Measurements from ENCODE around the gene SRP14.

The SRP14 gene

DNA sequence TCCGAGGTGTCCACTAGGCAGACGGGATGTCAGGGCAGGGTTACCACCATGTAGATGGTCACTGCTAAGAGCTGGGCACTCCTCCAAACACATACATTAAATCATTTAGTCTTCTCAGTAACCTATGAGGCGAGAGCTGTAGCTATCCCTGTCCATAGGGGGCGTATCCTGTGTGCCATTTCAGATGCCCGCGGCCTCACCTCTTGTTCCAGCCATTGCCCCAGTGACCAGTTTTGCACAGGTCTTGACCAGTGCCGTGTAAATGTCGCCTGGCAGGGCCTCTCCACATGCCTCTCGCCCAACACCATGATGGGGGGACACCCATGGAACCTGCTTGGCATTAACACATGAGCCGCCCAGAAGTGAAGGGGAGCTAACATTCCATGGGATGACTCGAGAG lies 20.8 kb upstream of the SRP14 start:
- TF ChIP-seq, protein P1, sequence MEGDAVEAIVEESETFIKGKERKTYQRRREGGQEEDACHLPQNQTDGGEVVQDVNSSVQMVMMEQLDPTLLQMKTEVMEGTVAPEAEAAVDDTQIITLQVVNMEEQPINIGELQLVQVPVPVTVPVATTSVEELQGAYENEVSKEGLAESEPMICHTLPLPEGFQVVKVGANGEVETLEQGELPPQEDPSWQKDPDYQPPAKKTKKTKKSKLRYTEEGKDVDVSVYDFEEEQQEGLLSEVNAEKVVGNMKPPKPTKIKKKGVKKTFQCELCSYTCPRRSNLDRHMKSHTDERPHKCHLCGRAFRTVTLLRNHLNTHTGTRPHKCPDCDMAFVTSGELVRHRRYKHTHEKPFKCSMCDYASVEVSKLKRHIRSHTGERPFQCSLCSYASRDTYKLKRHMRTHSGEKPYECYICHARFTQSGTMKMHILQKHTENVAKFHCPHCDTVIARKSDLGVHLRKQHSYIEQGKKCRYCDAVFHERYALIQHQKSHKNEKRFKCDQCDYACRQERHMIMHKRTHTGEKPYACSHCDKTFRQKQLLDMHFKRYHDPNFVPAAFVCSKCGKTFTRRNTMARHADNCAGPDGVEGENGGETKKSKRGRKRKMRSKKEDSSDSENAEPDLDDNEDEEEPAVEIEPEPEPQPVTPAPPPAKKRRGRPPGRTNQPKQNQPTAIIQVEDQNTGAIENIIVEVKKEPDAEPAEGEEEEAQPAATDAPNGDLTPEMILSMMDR (IDR thresholded peaks at IDR 0.05; ENCODE audit: extremely low read depth, insufficient read depth, missing control alignments), result no peak
- in situ Hi-C loops (cut with MboI; ENCODE audit: low pct_unique_long_range_greater_than_20kb, low sequenced_read_pairs, unreplicated experiment), result no loop called here

DNA sequence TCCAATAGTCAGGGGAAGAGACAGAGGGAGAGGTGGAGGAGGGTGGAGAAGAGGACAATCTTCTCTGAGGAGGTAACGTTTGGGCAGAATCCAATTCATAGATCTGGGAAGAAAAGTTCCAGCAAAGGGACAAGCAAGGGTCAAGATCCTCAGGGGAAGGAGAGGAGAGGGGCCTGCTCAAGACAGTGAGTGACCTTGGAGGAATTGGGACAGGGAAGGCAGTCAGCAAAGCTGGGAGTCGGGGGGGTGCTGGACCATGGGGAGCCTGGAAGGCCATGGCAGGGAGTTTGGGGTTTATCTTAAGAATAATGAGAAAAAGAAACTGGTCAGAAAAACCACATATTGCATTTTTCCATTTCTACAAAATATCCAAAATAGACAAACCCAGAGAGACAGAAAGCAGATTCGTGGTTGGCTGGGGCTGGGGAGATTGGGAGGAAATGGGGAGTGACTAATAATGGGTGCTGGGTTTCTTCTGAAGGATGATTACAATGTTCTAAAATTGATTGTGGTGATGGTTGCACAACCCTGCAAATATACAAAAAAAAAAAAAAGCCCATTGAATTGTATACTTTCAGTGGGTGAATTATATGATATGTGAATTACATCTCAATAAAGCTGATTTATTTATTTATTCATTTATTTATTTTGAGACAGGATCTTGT lies 19.6 kb upstream of the SRP14 start:
- TF ChIP-seq, protein P1 (IDR thresholded peaks at IDR 0.05; ENCODE audit: extremely low read depth, insufficient read depth, missing control alignments), result no peak
- no peak for DNase-seq (ENCODE audit: low spot score)
- in situ Hi-C loops (cut with MboI; ENCODE audit: low pct_unique_long_range_greater_than_20kb, low sequenced_read_pairs, unreplicated experiment), result no loop called here

More for the DNA sequence above, 20.8 kb upstream of the SRP14 start:
- no peak for DNase-seq (ENCODE audit: low spot score)

DNA sequence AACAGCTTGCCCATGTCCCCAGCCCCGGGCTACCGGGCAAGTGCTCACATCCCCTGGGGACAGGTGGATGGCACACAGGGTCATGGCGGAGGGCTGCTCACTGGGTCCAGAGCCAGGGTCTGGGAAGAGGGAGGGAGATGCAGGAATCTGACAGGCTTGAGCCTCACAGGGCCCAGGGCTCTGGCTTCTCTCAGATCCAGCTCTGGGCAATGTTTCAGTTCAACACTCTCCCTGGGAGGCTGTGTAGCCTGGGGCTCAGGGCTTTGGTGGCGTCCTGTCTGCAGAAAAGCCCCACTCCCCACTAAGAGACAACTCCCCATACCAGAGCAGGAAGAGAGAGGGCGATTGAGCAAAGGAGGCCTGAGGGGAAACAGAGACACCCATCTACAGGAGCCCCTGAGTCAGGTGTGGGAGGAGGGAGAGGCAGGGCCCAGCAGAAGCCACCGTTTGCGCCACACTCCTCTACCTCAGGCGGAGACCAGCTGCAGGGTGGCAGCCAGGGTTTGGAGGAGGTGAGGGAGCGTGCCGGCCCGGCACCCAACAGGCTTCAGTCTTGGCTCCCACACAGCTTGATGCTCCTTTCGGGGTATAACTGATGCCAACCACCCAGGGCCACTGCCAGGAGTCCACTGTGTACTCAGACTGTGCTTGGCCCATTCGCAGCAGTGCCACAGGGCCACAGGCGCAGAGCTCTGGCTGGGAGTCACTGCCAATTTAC lies 16.8 kb upstream of the SRP14 start:
- DNase-seq (ENCODE audit: low spot score), result no peak
- in situ Hi-C loops (cut with MboI; ENCODE audit: low pct_unique_long_range_greater_than_20kb, low sequenced_read_pairs, unreplicated experiment), result no loop called here
- TF ChIP-seq, protein P1 (IDR thresholded peaks at IDR 0.05; ENCODE audit: extremely low read depth, insufficient read depth, missing control alignments), result no peak

DNA sequence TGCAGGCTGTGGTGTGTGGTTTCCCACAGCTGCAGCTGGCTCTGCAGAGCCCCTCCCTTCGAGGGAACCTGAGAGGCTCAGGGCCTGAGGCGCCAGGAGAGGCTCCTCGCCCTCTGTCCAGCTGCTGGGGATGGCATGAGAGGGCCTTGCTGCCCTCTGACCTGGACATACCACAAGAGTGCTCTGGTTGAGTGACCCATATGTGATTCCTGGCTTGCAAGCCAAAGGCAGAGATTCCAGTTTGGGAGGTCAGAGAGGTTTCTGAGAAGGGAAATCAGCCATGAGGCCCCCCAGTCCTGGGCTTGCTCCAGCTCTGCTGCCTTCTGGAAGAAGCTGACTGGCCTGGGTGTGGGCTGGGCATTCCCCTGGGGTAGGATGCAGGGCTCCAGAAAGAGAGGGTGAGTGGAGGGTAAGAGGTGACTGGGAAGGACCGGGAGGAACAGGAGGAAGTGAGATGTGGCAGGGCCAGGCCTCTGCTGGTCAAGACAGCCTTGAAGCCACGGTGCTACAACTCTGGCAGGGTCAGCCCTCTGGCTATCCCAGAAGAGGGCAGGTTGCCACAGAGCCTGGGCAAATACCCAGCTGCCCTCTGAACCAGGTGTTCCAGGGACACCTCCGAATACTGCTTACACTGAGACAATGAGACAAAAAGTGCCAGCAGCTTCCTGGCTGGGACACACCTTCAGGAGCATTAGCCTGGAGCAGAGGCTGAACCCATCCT lies 16.0 kb upstream of the SRP14 start:
- TF ChIP-seq, protein P1 (IDR thresholded peaks at IDR 0.05; ENCODE audit: extremely low read depth, insufficient read depth, missing control alignments), result no peak
- in situ Hi-C loops (cut with MboI; ENCODE audit: low pct_unique_long_range_greater_than_20kb, low sequenced_read_pairs, unreplicated experiment), result no loop called here
- DNase-seq (ENCODE audit: low spot score), result peak; percentile 71

DNA sequence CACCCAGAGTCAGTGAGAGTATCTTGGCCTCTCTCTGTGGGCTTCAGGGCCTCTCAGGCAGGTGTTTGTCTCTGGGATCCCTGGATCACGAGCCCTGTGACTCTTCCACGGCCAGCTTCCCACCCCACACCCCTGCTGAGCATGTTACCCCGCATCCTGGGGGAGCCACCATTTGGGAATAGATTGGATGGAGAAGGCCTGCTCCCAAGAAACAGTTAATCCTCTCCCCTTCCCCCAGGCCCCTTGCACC lies 15.5 kb upstream of the SRP14 start:
- TF ChIP-seq, protein P1 (IDR thresholded peaks at IDR 0.05; ENCODE audit: extremely low read depth, insufficient read depth, missing control alignments), result no peak
- in situ Hi-C loops (cut with MboI; ENCODE audit: low pct_unique_long_range_greater_than_20kb, low sequenced_read_pairs, unreplicated experiment), result no loop called here
- no peak for DNase-seq (ENCODE audit: low spot score)

DNA sequence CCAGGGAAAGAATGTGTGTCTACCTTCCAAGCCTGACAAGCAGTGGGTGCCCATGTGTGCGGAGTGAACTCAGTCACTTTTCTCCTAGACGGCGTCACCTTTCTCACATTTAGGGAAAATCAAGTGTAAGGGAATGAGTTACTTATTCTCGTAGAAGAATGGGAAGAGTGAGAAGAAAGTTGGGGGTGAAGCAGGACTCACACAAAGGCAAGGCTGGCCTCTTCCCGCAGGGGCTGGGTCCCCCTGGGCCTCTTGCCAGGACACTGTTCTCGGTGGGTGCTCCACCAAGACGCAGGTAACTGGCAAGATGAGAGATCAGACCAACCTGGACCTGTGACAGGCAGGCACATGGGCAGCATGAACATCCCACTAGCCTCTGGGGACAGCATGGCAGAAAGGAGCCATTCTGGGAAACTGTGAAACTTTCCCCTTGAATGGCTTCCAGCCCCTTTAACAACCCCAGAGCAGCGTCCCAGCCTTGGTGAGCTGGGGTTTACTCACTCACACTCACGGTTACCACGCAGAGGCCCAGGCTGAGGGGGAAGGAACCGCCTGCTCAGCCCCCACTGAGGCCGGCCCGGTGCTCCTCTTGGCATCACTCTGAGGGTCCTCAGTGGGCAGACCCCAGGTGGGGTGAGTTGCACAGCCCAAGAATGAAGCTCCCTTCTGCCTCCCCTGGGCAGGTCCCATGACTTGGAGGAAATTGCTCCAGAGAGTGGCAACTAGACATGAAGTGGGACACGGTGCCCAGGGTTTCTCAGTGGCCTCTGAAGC lies 15.0 kb upstream of the SRP14 start:
- in situ Hi-C loops (cut with MboI; ENCODE audit: low pct_unique_long_range_greater_than_20kb, low sequenced_read_pairs, unreplicated experiment), result no loop called here
- no peak for DNase-seq (ENCODE audit: low spot score)
- TF ChIP-seq, protein P1 (IDR thresholded peaks at IDR 0.05; ENCODE audit: extremely low read depth, insufficient read depth, missing control alignments), result no peak

Data from GM13977 (cell line).